ENCODE data around the gene C1QL1. TPM values are rescaled to one million over a fixed set of nuclear protein-coding genes. Genes with fewer than 3 reads are reported as not detected.

C1QL1 gene
- total RNA-seq = not detected

DNA sequence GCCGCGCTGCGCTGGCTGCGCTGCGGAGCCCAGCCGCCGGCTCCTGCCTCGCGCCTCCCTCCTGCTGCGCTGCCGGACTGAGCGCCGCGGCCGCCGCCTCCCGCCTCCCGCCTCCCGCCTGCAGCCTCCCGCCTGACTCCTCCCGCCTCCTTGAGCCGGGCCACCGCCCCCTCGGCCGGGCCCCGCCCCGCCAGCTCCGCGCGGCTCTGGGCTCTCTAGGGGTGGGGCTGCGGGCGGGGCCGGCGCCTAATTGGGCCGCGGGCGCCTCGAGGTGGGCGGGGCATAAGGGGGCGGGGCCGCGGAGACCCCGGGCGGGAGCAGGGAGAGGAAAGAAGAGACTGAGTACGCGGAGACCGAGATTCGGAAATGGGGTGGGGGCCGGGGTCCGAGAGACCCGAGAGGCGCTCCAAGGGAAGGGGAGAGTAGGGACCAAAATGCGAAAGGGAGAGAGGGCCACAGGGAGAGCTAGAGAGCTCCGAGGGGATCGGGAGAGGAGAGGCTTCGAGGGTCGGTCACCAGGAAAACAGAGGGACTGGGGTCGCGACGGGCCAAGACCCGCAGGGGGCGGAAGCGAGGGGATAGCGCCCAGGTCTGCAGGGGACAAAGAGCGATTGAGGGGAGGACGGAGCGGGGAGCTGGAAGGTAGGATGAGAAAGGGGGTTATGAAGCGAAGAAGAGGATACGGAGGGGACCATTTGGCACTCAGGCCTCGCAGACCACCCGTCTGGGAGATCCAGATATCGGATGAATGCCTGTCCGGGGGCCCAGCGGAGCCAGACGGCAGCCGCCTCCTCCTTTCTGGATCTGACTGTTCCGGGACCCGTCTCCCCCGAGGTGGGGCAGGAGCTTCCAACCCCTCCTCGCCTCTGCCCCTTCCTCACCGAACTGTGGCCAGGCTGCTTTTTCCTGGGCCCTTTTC is at the start of gene C1QL1:
Gene C1QL1, minus strand, starts transcription at position 79 of the 919 bp plus-strand sequence. CDS start 255 bp downstream, outside the sequence.
- intact Hi-C loops (cut with DNase I; ENCODE audit: low total_unique reads) = loop anchor here (1.0 kb wide), 1 partner anchor 21 kb away; the partner anchor contains the start of gene KIF18B
- peak; percentile 90 to 94 for ATAC-seq
- Histone ChIP-seq H3K27me3 (peaks cover 45 to 53% (median 50%) of the 10 kb centered on the region in 3 donors), H3K4me1 (peaks cover 0 to 12% of the 10 kb centered on the region in 2 donors), H3K27ac (no peak within 1 kb of the TSS), H3K4me3 (peak within 1 kb of the TSS; percentile 28 to 68 (median 50)), H3K9me3 (no peaks in the 10 kb centered on the region), H3K36me3 (no peaks in the 10 kb centered on the region)
- in situ Hi-C loops (cut with MboI; ENCODE audit: low sequenced_read_pairs in 4 of 4) = no loop called here
- TF ChIP-seq POLR2A (IDR thresholded peaks at IDR 0.05) = no peak
- TF ChIP-seq, protein P1, sequence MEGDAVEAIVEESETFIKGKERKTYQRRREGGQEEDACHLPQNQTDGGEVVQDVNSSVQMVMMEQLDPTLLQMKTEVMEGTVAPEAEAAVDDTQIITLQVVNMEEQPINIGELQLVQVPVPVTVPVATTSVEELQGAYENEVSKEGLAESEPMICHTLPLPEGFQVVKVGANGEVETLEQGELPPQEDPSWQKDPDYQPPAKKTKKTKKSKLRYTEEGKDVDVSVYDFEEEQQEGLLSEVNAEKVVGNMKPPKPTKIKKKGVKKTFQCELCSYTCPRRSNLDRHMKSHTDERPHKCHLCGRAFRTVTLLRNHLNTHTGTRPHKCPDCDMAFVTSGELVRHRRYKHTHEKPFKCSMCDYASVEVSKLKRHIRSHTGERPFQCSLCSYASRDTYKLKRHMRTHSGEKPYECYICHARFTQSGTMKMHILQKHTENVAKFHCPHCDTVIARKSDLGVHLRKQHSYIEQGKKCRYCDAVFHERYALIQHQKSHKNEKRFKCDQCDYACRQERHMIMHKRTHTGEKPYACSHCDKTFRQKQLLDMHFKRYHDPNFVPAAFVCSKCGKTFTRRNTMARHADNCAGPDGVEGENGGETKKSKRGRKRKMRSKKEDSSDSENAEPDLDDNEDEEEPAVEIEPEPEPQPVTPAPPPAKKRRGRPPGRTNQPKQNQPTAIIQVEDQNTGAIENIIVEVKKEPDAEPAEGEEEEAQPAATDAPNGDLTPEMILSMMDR (IDR thresholded peaks at IDR 0.05 in 4 of 5, conservative IDR thresholded peaks at IDR 0.05 in 1 of 5) = no peak
- peak; percentile 74 to 83 for DNase-seq

DNA sequence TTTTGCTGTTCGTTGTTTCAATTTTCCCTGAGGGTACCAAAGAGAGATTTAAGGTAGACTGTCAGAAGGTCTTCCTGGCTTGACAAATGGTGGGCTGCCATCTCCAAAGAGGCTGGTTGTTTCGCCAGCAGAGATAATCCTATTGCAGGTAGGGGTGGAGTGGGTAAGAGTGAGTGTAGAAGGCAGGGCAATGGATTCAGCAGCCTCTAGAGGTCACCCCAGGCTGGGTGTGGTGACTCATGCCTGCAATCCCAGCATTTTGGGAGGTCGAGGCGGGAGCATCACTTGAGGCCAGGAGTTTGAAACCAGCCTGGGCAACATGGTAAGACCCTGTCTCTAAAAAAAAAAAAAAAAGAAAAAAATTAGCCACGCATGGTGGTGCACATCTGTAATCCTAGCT is 48.7 kb upstream of the C1QL1 start:
- Histone ChIP-seq H3K4me1 (peaks cover 11 to 24% of the 10 kb centered on the region in 2 donors), H3K36me3 (no peaks in the 10 kb centered on the region), H3K27me3 (no peaks in the 10 kb centered on the region), H3K9me3 (no peaks in the 10 kb centered on the region), H3K27ac (no peak overlapping the region), H3K4me3 (no peak overlapping the region)
- DNase-seq (no peak), ATAC-seq (no peak)
- TF ChIP-seq POLR2A (IDR thresholded peaks at IDR 0.05) = no peak
- TF ChIP-seq, protein P1 (IDR thresholded peaks at IDR 0.05 in 4 of 5, conservative IDR thresholded peaks at IDR 0.05 in 1 of 5) = no peak
- in situ Hi-C loops (cut with MboI; ENCODE audit: low sequenced_read_pairs in 4 of 4) = loop anchor here in 2 of 4 donors (10.0 to 25.0 kb wide), 2 partner anchors 92 to 230 kb away; no protein-coding TSS in a partner anchor
- intact Hi-C loops (cut with DNase I; ENCODE audit: low total_unique reads) = no loop called here

DNA sequence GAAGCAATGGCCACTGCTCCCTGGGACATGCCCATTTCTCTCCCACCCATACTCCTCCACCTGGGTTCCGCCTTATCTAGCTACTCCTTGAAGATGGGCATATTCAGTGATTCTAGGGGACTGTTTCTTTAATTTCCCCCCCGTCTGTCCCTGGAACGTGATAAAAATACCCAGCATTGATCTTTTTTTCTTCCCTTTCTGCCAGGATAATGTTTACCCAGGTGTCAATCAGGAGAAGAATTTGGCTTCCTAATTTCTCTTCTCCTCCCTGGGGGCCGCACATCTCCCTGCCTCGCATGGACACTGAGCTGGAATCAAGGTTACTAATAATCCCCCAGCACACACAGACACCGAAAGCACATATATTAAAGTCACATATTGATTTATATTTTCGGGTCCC is 48.1 kb upstream of the C1QL1 start:
- in situ Hi-C loops (cut with MboI; ENCODE audit: low sequenced_read_pairs in 4 of 4) (loop anchor here in 2 of 4 donors (10.0 to 25.0 kb wide), 2 partner anchors 91 to 229 kb away; no protein-coding TSS in a partner anchor), intact Hi-C loops (cut with DNase I; ENCODE audit: low total_unique reads) (no loop called here)
- H3K4me3 ChIP-seq = no peak overlapping the region

DNA sequence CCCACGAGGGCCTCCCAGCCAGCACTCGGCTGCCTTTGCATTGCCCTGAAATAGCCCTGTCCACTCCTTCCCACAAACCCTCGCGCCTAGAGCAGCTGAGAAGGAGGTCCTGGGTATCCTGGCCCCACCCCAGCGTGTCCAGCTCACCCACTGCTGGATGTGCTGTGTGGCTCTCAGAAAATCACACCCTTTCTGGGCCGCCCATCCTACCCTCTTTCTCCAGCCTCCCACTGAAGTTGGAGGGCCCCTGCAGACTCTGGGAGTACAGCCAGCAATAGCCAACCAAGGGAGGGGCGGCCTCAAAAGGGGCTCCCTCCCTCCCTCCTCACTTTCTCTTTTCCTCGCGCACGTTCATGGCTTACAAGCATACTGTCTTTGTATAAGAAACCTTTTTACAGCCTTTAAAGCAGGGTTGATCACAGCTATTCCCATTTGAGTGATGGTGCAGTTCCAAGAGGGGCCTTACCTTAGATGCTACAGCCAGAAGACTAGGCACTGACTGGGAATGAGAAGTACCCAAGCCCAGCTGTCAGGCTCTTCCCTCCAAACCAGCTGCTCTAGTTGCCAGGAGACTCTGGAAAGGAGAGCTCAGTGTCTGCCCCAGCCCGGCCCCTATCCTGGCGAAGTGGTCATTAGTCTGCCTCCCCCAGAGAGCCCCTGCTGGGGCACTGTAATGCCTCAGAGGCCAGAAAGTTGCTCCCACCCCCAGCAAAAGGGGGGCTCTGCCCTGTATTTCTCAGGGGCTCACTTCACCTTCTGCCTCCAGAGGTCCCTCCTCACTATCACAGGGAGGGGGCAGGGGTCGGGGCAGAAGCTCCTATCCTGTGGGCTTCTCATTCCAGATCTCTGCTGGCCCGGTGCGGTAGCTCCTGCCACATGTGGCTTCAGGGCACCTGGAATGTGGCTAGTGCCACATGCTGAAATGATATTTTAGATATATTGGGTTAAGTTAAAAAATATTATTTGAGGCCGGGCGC is 45.2 kb upstream of the C1QL1 start:
- Histone ChIP-seq H3K36me3 (no peaks in the 10 kb centered on the region), H3K27me3 (no peaks in the 10 kb centered on the region), H3K4me1 (peaks cover 0 to 9% of the 10 kb centered on the region in 2 donors), H3K27ac (no peak overlapping the region), H3K4me3 (no peak overlapping the region), H3K9me3 (no peaks in the 10 kb centered on the region)
- in situ Hi-C loops (cut with MboI; ENCODE audit: low sequenced_read_pairs in 4 of 4) (loop anchor here in 3 of 4 donors (5.0 to 25.0 kb wide), 3 partner anchors 86 to 226 kb away; no protein-coding TSS in a partner anchor), intact Hi-C loops (cut with DNase I; ENCODE audit: low total_unique reads) (no loop called here)
- ATAC-seq = no peak
- DNase-seq = no peak
- TF ChIP-seq, protein P1 (IDR thresholded peaks at IDR 0.05 in 4 of 5, conservative IDR thresholded peaks at IDR 0.05 in 1 of 5) = no peak
- TF ChIP-seq POLR2A (IDR thresholded peaks at IDR 0.05) = no peak

More for the DNA sequence above, 48.1 kb upstream of the C1QL1 start:
- Histone ChIP-seq H3K4me1 (peaks cover 6 to 18% of the 10 kb centered on the region in 2 donors), H3K36me3 (no peaks in the 10 kb centered on the region), H3K27me3 (no peaks in the 10 kb centered on the region), H3K27ac (no peak overlapping the region), H3K9me3 (no peaks in the 10 kb centered on the region)
- TF ChIP-seq POLR2A (IDR thresholded peaks at IDR 0.05) = no peak
- TF ChIP-seq, protein P1 (IDR thresholded peaks at IDR 0.05 in 4 of 5, conservative IDR thresholded peaks at IDR 0.05 in 1 of 5) = no peak
- ATAC-seq = no peak
- no peak for DNase-seq

All from gastrocnemius medialis (tissue), 4 donors.